ENCODE data around the gene SSR4. TPM values are rescaled to one million over a fixed set of nuclear protein-coding genes. Genes with fewer than 3 reads are reported as not detected.

Gene SSR4
- polyA plus RNA-seq, 2 of the 4 experiments (the other 2 are of a cell fraction) = 212 to 352 TPM

DNA sequence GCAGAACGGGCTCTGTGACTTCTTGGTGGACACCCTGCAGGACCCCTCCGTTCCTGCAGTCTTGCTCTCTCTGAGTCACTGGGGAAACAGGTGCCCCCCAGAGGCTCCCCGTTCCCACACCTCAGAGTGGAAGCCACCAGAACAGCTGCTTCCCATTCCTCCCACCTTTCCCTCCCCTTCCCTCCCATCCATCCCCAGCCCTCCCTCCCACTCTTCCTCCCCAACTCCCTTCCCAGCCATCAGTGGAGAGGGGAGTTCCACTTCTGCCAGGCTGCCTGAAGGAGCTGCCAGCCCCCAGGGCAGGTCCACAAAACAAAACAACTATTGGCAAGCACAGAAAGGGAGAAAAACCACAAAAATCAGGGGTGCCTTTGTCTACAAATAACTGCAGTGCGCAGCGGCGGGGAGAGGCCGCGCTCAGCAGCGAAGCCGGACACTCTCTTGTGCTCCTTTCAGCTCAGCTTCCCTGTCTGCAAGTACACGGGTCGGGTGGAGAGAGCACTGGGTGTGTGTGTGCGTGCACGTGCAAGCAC, 8.1 kb downstream of the SSR4 start (continued):
- TF ChIP-seq, protein P1, sequence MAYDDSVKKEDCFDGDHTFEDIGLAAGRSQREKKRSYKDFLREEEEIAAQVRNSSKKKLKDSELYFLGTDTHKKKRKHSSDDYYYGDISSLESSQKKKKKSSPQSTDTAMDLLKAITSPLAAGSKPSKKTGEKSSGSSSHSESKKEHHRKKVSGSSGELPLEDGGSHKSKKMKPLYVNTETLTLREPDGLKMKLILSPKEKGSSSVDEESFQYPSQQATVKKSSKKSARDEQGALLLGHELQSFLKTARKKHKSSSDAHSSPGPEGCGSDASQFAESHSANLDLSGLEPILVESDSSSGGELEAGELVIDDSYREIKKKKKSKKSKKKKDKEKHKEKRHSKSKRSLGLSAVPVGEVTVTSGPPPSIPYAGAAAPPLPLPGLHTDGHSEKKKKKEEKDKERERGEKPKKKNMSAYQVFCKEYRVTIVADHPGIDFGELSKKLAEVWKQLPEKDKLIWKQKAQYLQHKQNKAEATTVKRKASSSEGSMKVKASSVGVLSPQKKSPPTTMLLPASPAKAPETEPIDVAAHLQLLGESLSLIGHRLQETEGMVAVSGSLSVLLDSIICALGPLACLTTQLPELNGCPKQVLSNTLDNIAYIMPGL (CRISPR knock-in tag; IDR thresholded peaks at IDR 0.05; ENCODE audit: borderline replicate concordance) = no peak
- TF ChIP-seq POLR2A (IDR thresholded peaks at IDR 0.05; ENCODE audit: low read length) (no peak), TP53 (CRISPR knock-in tag; IDR thresholded peaks at IDR 0.05) (no peak), HOXB5 (CRISPR knock-in tag; IDR thresholded peaks at IDR 0.05) (no peak)
- TF ChIP-seq, protein P2, sequence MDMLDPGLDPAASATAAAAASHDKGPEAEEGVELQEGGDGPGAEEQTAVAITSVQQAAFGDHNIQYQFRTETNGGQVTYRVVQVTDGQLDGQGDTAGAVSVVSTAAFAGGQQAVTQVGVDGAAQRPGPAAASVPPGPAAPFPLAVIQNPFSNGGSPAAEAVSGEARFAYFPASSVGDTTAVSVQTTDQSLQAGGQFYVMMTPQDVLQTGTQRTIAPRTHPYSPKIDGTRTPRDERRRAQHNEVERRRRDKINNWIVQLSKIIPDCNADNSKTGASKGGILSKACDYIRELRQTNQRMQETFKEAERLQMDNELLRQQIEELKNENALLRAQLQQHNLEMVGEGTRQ (IDR thresholded peaks at IDR 0.05) = no peak

DNA sequence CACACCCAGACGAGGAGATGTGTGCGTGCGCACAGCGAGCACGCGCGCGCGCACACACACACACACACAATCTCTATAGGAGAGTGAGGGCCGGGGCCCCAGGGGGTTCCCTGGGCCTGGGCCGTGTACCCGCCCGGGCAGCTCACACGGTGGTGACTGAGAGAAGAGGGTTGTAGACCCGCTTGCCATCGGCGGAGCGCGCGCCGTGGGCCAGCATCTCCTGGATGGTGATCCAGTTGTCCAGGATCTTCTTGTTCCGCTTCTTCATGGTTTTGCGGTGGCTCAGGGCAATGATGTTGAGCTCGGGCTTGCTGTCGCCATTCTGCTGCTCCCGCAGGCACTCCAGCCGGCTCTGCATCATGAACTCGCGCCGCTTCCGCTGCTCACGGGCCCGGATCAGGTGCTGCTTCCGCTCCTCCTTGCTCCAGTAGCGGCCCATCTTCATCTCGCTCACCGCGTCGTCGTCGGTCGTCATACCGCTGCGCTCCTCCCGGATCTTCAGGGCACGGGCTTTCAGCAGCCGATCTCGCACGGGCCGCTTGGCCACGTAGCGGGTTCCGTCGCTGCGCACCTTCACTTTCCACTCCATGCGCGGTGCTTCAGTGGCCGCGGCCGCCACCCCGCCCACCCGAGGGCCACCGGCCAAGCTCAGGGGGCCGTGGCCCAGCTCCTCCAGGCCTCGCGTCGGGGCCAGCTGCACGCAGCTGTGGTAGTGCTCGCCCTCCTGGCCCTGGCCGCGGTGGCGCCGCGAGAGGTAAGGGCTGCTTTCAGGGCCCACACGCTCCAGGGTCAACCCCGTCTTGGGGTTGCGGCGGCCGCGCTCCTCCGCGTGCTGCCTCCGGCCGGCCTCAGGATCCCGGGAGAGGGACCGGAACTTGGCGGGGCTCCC, 9.0 kb downstream of the SSR4 start:
- TF ChIP-seq ZNF302 (CRISPR knock-in tag; IDR thresholded peaks at IDR 0.05) = no peak
- no peak for TF ChIP-seq POLR2AphosphoS2 (conservative IDR thresholded peaks at IDR 0.05; ENCODE audit: low read length)
- no peak for TF ChIP-seq HOXB5 (CRISPR knock-in tag; IDR thresholded peaks at IDR 0.05)
- no peak for TF ChIP-seq TP53 (CRISPR knock-in tag; IDR thresholded peaks at IDR 0.05)
- TF ChIP-seq, protein P3, sequence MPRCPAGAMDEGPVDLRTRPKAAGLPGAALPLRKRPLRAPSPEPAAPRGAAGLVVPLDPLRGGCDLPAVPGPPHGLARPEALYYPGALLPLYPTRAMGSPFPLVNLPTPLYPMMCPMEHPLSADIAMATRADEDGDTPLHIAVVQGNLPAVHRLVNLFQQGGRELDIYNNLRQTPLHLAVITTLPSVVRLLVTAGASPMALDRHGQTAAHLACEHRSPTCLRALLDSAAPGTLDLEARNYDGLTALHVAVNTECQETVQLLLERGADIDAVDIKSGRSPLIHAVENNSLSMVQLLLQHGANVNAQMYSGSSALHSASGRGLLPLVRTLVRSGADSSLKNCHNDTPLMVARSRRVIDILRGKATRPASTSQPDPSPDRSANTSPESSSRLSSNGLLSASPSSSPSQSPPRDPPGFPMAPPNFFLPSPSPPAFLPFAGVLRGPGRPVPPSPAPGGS (IDR thresholded peaks at IDR 0.05) = no peak
- TF ChIP-seq ESRRA (IDR thresholded peaks at IDR 0.05; ENCODE audit: borderline replicate concordance, low read length) = no peak
- TF ChIP-seq, protein P4, sequence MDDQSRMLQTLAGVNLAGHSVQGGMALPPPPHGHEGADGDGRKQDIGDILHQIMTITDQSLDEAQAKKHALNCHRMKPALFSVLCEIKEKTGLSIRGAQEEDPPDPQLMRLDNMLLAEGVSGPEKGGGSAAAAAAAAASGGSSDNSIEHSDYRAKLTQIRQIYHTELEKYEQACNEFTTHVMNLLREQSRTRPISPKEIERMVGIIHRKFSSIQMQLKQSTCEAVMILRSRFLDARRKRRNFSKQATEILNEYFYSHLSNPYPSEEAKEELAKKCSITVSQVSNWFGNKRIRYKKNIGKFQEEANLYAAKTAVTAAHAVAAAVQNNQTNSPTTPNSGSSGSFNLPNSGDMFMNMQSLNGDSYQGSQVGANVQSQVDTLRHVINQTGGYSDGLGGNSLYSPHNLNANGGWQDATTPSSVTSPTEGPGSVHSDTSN (IDR thresholded peaks at IDR 0.05) = no peak
- TF ChIP-seq MAFK (IDR thresholded peaks at IDR 0.05; ENCODE audit: partially characterized antibody) = no peak
- TF ChIP-seq ZSCAN20 (CRISPR knock-in tag; IDR thresholded peaks at IDR 0.05) = no peak
- TF ChIP-seq FOXS1 (CRISPR knock-in tag; IDR thresholded peaks at IDR 0.05) = no peak
- TF ChIP-seq ZC3H11A (IDR thresholded peaks at IDR 0.05) = no peak
- TF ChIP-seq FOSL2 (IDR thresholded peaks at IDR 0.05) = no peak
- TF ChIP-seq FOSL2 (CRISPR knock-in tag; IDR thresholded peaks at IDR 0.05) = no peak
- TF ChIP-seq E2F6 (IDR thresholded peaks at IDR 0.05; ENCODE audit: borderline replicate concordance, low read depth) = no peak
- DNase-seq (ENCODE audit: low read depth in 1 of 2, low spot score in 1 of 2) = no peak
- CTCF ChIA-PET = interaction anchor here (0.8 to 1.8 kb wide), 4 partner anchors 40 to 149 kb away, joined by 3 to 4 read pairs (median 4); no protein-coding TSS in a partner anchor
- Histone ChIP-seq H3K27ac (no peak overlapping the region), H3K9me3 (no peaks in the 10 kb centered on the region), H3K4me3 (no peak overlapping the region), H3K4me2 (no peak overlapping the region), H3K4me1 (no peaks in the 10 kb centered on the region)
- POLR2A ChIA-PET = interaction anchor here (2.1 kb wide), 1 partner anchor 9 kb away, joined by 7 read pairs; the partner anchor contains the start of genes IDH3G and SSR4
- WGBS (ENCODE audit: missing lambda C conversion rate) = 94% methylated on average over 61 of the region's 87 CpGs
- FAIRE-seq = no peak
- ATAC-seq = no peak; a peak in 1 of 6 replicates

Data from A549 (cell line).